NB4 (cell line): ENCODE measurements around the gene GLT6D1.

Experiments
- DNase-seq: peaks from one replicate; pipeline ENCODE4 v3.0.0; 2010; ENCODE audit warnings: low read depth
- H3K4me3 ChIP-seq: one replicate; pipeline ENCODE4 v1.5.1; 2011; ENCODE audit warnings: mild to moderate bottlenecking, low read depth, low read length, moderate library complexity
- CTCF ChIP-seq: IDR thresholded peaks from one replicate; pipeline ENCODE4 v1.5.1; 2012; ENCODE audit warnings: low read depth, low read length
- MAX ChIP-seq: IDR thresholded peaks from 2 replicates; pipeline ENCODE4 v1.6.1; 2011; ENCODE audit warnings: low read depth, low read length
- MYC ChIP-seq: IDR thresholded peaks from 2 replicates; pipeline ENCODE4 v1.6.1; 2011; ENCODE audit warnings: low read depth, low read length
- POLR2A ChIP-seq: IDR thresholded peaks from 2 replicates; pipeline ENCODE4 v1.6.1; 2011; ENCODE audit warnings: mild to moderate bottlenecking; ENCODE audit not compliant: insufficient read length; ENCODE audit errors: extremely low read depth

The GLT6D1 gene

GRCh38 chr9:135663451-135663770, 24.1 kb upstream of the GLT6D1 start:
- TF ChIP-seq MYC (no peak), MAX (no peak), POLR2A (no peak), CTCF (no peak)
- no peak for DNase-seq
- no peak overlapping the region for H3K4me3 ChIP-seq

- no peak for TF ChIP-seq CTCF
- TF ChIP-seq MAX: no peak
- no peak for TF ChIP-seq MYC
- no peak for TF ChIP-seq POLR2A
- DNase-seq: no peak
- H3K4me3 ChIP-seq: no peak within 1 kb of the TSS
These were observed 23.6 kb upstream of the GLT6D1 start, which contains the start of gene LCN9 for GRCh38 chr9:135662758-135663450. LCN9 (plus strand) TSS chr9:135663309; CDS start chr9:135663322, 13 bp downstream.

GRCh38 chr9:135661816-135662560, 22.6 kb upstream of the GLT6D1 start:
- no peak overlapping the region for H3K4me3 ChIP-seq
- no peak for TF ChIP-seq MYC
- no peak for TF ChIP-seq POLR2A
- TF ChIP-seq CTCF: no peak
- no peak for TF ChIP-seq MAX
- DNase-seq: no peak

- no peak for DNase-seq
- TF ChIP-seq POLR2A (no peak), MAX (no peak), CTCF (no peak), MYC (no peak)
- no peak overlapping the region for H3K4me3 ChIP-seq
These were observed 21.1 kb upstream of the GLT6D1 start for GRCh38 chr9:135660407-135660806.

GRCh38 chr9:135659252-135659651, 19.9 kb upstream of the GLT6D1 start:
- H3K4me3 ChIP-seq: no peak overlapping the region
- no peak for DNase-seq
- TF ChIP-seq CTCF (no peak), MYC (no peak), POLR2A (no peak), MAX (no peak)
